ENCODE data around the gene DCLK2. TPM values are rescaled to one million over a fixed set of nuclear protein-coding genes. Genes with fewer than 3 reads are reported as not detected.

Gene DCLK2
- total RNA-seq, 1 experiment from 2014 or later: 2.7 TPM

DNA sequence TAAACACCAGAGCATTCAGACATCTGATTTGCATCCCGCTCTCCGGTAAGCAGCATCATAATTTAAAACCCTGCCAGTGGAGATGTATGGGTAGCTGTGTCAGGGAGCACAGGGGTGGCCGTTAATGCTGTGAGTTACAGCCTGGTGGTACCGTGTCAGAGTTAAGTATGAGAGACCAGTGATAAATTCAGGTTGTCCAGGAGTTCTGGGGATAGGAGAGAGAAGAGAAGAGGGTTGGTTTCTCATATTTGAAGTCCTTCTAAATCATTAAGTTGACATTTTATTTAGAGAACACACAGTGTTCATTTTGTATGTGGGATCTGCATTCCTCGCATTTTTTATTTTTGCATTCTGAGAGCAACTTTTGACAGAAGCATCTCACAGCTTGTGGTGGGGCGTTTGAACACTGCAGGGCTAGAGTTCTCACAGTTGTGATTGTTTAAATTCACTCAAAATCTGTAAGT is 157.6 kb downstream of the DCLK2 start (continued):
- TF ChIP-seq, protein P1, sequence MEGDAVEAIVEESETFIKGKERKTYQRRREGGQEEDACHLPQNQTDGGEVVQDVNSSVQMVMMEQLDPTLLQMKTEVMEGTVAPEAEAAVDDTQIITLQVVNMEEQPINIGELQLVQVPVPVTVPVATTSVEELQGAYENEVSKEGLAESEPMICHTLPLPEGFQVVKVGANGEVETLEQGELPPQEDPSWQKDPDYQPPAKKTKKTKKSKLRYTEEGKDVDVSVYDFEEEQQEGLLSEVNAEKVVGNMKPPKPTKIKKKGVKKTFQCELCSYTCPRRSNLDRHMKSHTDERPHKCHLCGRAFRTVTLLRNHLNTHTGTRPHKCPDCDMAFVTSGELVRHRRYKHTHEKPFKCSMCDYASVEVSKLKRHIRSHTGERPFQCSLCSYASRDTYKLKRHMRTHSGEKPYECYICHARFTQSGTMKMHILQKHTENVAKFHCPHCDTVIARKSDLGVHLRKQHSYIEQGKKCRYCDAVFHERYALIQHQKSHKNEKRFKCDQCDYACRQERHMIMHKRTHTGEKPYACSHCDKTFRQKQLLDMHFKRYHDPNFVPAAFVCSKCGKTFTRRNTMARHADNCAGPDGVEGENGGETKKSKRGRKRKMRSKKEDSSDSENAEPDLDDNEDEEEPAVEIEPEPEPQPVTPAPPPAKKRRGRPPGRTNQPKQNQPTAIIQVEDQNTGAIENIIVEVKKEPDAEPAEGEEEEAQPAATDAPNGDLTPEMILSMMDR (IDR thresholded peaks at IDR 0.05 in 2 of 3, conservative IDR thresholded peaks at IDR 0.05 in 1 of 3; ENCODE audit: borderline replicate concordance in 1 of 3, insufficient read depth in 1 of 3, low read depth in 2 of 3, low read length in 2 of 3): no peak
- no peak for TF ChIP-seq ELF1 (IDR thresholded peaks at IDR 0.05; ENCODE audit: borderline replicate concordance, low read depth)
- no peak for TF ChIP-seq SRF (IDR thresholded peaks at IDR 0.05; ENCODE audit: low read depth)
- no peak for TF ChIP-seq EGR1 (IDR thresholded peaks at IDR 0.05; ENCODE audit: low read depth)
- TF ChIP-seq EZH2 (IDR thresholded peaks at IDR 0.05): no peak

DNA sequence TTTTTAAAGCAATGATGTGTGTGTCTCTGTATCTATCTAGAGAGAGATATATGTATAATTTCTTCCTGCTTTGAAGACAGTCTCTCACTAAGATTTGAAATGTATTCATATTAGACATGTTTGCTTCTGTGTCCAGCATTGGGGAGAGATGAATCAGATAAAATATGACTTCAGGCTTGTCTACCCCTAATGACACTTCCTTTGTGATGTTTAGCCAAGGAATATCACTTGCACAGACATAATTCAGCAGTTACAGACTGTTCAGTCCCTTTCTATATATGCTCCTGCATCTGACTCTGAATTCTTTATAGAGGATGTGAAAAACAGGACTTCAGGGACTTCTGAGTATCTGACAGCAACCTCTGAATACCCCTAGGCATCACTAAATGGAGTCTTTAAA is 158.4 kb downstream of the DCLK2 start:
- H3K27ac ChIP-seq (ENCODE audit: low read depth, low read length): no peak overlapping the region
- intact Hi-C loops (cut with micrococcal nuclease): no loop called here
- H2AFZ ChIP-seq (ENCODE audit: low read depth, low read length, poor library complexity, severe bottlenecking): no peak overlapping the region
- H4K20me1 ChIP-seq (ENCODE audit: insufficient read depth): no peaks in the 10 kb centered on the region
- no peaks in the 10 kb centered on the region for H3K9me2 ChIP-seq (ENCODE audit: insufficient read depth)
- no peaks in the 10 kb centered on the region for H3K79me2 ChIP-seq (ENCODE audit: insufficient read depth, low read length)
- H3K36me3 ChIP-seq (ENCODE audit: control insufficient read depth in 1 of 2, insufficient read depth in 2 of 2, low read length in 2 of 2): no peaks in the 10 kb centered on the region
- ATAC-seq (no peak), DNase-seq (ENCODE audit: low read depth, low spot score) (no peak)
- no peak overlapping the region for H3K9ac ChIP-seq (ENCODE audit: low read length)
- H3K27me3 ChIP-seq (ENCODE audit: insufficient read depth, low read length): no peaks in the 10 kb centered on the region
- CTCF ChIA-PET: no interaction called here
- no peak overlapping the region for H3K4me2 ChIP-seq (ENCODE audit: low read length)
- H3K4me3 ChIP-seq (replicated peaks in 1 of 2; ENCODE audit: low read depth in 1 of 2, low read length in 2 of 2): no peak overlapping the region
- no TSS peak for BruUV-seq (replicated peaks)
- H3K9me3 ChIP-seq (ENCODE audit: control insufficient read depth in 1 of 2, insufficient read depth in 1 of 2, low read depth in 1 of 2, low read length in 2 of 2): no peaks in the 10 kb centered on the region
- RAD21 ChIA-PET (ENCODE audit: low non-redundant PET in 1 of 2, low total read pairs in 2 of 2, uncharacterized antibody in 2 of 2, unreplicated experiment in 2 of 2): no interaction called here
- peaks cover 0 to 14% of the 10 kb centered on the region in 2 experiments; a peak in 3 of 4 replicates for H3K4me1 ChIP-seq (ENCODE audit: control insufficient read depth in 1 of 2, insufficient read depth in 2 of 2, low read length in 2 of 2)
- POLR2A ChIA-PET: no interaction called here
- TF ChIP-seq TCF7L2 (IDR thresholded peaks at IDR 0.05; ENCODE audit: borderline replicate concordance, extremely low read depth, insufficient read depth, insufficient read length) (no peak), CEBPB (IDR thresholded peaks at IDR 0.05; ENCODE audit: low read depth) (no peak), EZH2 (IDR thresholded peaks at IDR 0.05) (no peak), FOSL1 (IDR thresholded peaks at IDR 0.05; ENCODE audit: low read depth) (no peak), SIN3A (IDR thresholded peaks at IDR 0.05; ENCODE audit: low read depth) (no peak), YY1 (IDR thresholded peaks at IDR 0.05; ENCODE audit: extremely low read depth, insufficient replicate concordance, low read depth, low read length) (no peak), POLR2AphosphoS5 (IDR thresholded peaks at IDR 0.05; ENCODE audit: low read depth, low read length) (no peak), ELF1 (IDR thresholded peaks at IDR 0.05; ENCODE audit: borderline replicate concordance, low read depth) (no peak), ZFX (IDR thresholded peaks at IDR 0.05) (no peak), JUND (IDR thresholded peaks at IDR 0.05) (no peak), SRF (IDR thresholded peaks at IDR 0.05; ENCODE audit: low read depth) (no peak)
- TF ChIP-seq, protein P2, sequence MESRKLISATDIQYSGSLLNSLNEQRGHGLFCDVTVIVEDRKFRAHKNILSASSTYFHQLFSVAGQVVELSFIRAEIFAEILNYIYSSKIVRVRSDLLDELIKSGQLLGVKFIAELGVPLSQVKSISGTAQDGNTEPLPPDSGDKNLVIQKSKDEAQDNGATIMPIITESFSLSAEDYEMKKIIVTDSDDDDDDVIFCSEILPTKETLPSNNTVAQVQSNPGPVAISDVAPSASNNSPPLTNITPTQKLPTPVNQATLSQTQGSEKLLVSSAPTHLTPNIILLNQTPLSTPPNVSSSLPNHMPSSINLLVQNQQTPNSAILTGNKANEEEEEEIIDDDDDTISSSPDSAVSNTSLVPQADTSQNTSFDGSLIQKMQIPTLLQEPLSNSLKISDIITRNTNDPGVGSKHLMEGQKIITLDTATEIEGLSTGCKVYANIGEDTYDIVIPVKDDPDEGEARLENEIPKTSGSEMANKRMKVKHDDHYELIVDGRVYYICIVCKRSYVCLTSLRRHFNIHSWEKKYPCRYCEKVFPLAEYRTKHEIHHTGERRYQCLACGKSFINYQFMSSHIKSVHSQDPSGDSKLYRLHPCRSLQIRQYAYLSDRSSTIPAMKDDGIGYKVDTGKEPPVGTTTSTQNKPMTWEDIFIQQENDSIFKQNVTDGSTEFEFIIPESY (IDR thresholded peaks at IDR 0.05; ENCODE audit: extremely low read depth, insufficient replicate concordance, low read length): no peak
- TF ChIP-seq, protein P1 (IDR thresholded peaks at IDR 0.05 in 2 of 3, conservative IDR thresholded peaks at IDR 0.05 in 1 of 3; ENCODE audit: borderline replicate concordance in 1 of 3, insufficient read depth in 1 of 3, low read depth in 2 of 3, low read length in 2 of 3): no peak
- TF ChIP-seq, protein P3, sequence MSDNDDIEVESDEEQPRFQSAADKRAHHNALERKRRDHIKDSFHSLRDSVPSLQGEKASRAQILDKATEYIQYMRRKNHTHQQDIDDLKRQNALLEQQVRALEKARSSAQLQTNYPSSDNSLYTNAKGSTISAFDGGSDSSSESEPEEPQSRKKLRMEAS (IDR thresholded peaks at IDR 0.05): no peak

All from HCT116 (cell line).